HG02884 (cell line): Measurements from ENCODE around the gene PPFIA4.
A peak's percentile ranks its signal among the peaks of the same experiment; 100 is the strongest.
"Not testable (repeated sequence)": the region's sequence is repeated elsewhere in the genome, so short reads cannot be mapped to it uniquely, and the experiment has no call there.

Source experiments
- ATAC-seq: cut with Tn5 transposase; IDR thresholded peaks from one replicate; pipeline ENCODE4 v1.9.1; 2021; ENCODE audit warnings: mild to moderate bottlenecking, moderate library complexity; ENCODE audit not compliant: unreplicated experiment

PPFIA4 gene

GRCh38 chr1:203026031-203026665 lies at the start of gene PPFIA4:
Gene PPFIA4, plus strand, starts transcription at chr1:203026491. Its CDS starts 12,518 bp downstream, at chr1:203039009.
- no peak for ATAC-seq

- no peak for ATAC-seq
Measured at GRCh38 chr1:202976633-202977032, 49.7 kb upstream of the PPFIA4 start.

- no peak for ATAC-seq
Measured at GRCh38 chr1:202979459-202979858, 46.8 kb upstream of the PPFIA4 start.

- ATAC-seq: no peak
Measured at GRCh38 chr1:202981939-202982338, 44.4 kb upstream of the PPFIA4 start.

- ATAC-seq: no peak
Measured at GRCh38 chr1:202982715-202983430, 43.4 kb upstream of the PPFIA4 start.

- ATAC-seq: not testable (repeated sequence)
Measured at GRCh38 chr1:202986120-202986519, 40.2 kb upstream of the PPFIA4 start.

- ATAC-seq: no peak
Measured at GRCh38 chr1:202987255-202987654, 39.0 kb upstream of the PPFIA4 start.

GRCh38 chr1:202987922-202988583 lies 38.2 kb upstream of the PPFIA4 start:
- no peak for ATAC-seq

GRCh38 chr1:202989879-202990278 lies 36.4 kb upstream of the PPFIA4 start:
- ATAC-seq: no peak

GRCh38 chr1:202991112-202991511 lies 35.2 kb upstream of the PPFIA4 start:
- no peak for ATAC-seq

GRCh38 chr1:202994756-202995155 lies 31.5 kb upstream of the PPFIA4 start:
- no peak for ATAC-seq

- ATAC-seq: no peak
Measured at GRCh38 chr1:202998836-202999750, 27.2 kb upstream of the PPFIA4 start.

GRCh38 chr1:203000217-203000944 lies 25.9 kb upstream of the PPFIA4 start:
- ATAC-seq: no peak

- ATAC-seq: no peak
Measured at GRCh38 chr1:203001986-203002385, 24.3 kb upstream of the PPFIA4 start.

- no peak for ATAC-seq
Measured at GRCh38 chr1:203002951-203003350, 23.3 kb upstream of the PPFIA4 start.

- not testable (repeated sequence) for ATAC-seq
Measured at GRCh38 chr1:203005395-203006142, 20.7 kb upstream of the PPFIA4 start.

GRCh38 chr1:203006948-203007871 lies 19.1 kb upstream of the PPFIA4 start, which contains the start of gene TMEM183A:
Gene TMEM183A, plus strand, starts transcription at chr1:203007374. Its CDS starts 92 bp downstream, at chr1:203007466.
- peak; percentile 89 for ATAC-seq

GRCh38 chr1:203009185-203009584 lies 17.1 kb upstream of the PPFIA4 start:
- ATAC-seq: no peak
